ENCODE data around the gene SOST.

The SOST gene

GRCh38 chr17:43774304-43775250 lies 16.0 kb upstream of the SOST start:
- DNase-seq (ENCODE audit: low spot score) = no peak

- DNase-seq (ENCODE audit: low spot score) = no peak
Observed at GRCh38 chr17:43772877-43773648, 14.5 kb upstream of the SOST start.

- no peak for DNase-seq (ENCODE audit: low spot score)
Observed at GRCh38 chr17:43771463-43771862, 12.9 kb upstream of the SOST start.

- no peak for DNase-seq (ENCODE audit: low spot score)
Observed at GRCh38 chr17:43770957-43771356, 12.4 kb upstream of the SOST start.

- no peak for DNase-seq (ENCODE audit: low spot score)
Observed at GRCh38 chr17:43769859-43770258, 11.3 kb upstream of the SOST start.

GRCh38 chr17:43769426-43769825 lies 10.8 kb upstream of the SOST start:
- no peak for DNase-seq (ENCODE audit: low spot score)

GRCh38 chr17:43768943-43769342 lies 10.4 kb upstream of the SOST start:
- DNase-seq (ENCODE audit: low spot score) = no peak

GRCh38 chr17:43768382-43768781 lies 9.8 kb upstream of the SOST start:
- no peak for DNase-seq (ENCODE audit: low spot score)

GRCh38 chr17:43767713-43768059 lies 9.1 kb upstream of the SOST start:
- no peak for DNase-seq (ENCODE audit: low spot score)

GRCh38 chr17:43767053-43767712 lies 8.6 kb upstream of the SOST start:
- no peak for DNase-seq (ENCODE audit: low spot score)

- DNase-seq (ENCODE audit: low spot score) = peak; percentile 52
Observed at GRCh38 chr17:43766413-43767052, 7.9 kb upstream of the SOST start.

- peak; percentile 61 for DNase-seq (ENCODE audit: low spot score)
Observed at GRCh38 chr17:43760254-43760852, 1.8 kb upstream of the SOST start.

GRCh38 chr17:43759836-43760235 lies 1.2 kb upstream of the SOST start:
- DNase-seq (ENCODE audit: low spot score) = no peak

GRCh38 chr17:43758086-43758485 lies 505 bp downstream of the SOST start:
- no peak for DNase-seq (ENCODE audit: low spot score)

GRCh38 chr17:43757171-43757660 lies 1.4 kb downstream of the SOST start:
- no peak for DNase-seq (ENCODE audit: low spot score)

- no peak for DNase-seq (ENCODE audit: low spot score)
Observed at GRCh38 chr17:43756201-43756600, 2.4 kb downstream of the SOST start.

- DNase-seq (ENCODE audit: low spot score) = no peak
Observed at GRCh38 chr17:43755389-43755875, 3.2 kb downstream of the SOST start.

- DNase-seq (ENCODE audit: low spot score) = no peak
Observed at GRCh38 chr17:43754947-43755346, 3.6 kb downstream of the SOST start.

GRCh38 chr17:43753493-43754129 lies 5.0 kb downstream of the SOST start:
- DNase-seq (ENCODE audit: low spot score) = no peak

GRCh38 chr17:43750153-43750552 lies 8.4 kb downstream of the SOST start:
- no peak for DNase-seq (ENCODE audit: low spot score)

GRCh38 chr17:43745541-43745940 lies 13.1 kb downstream of the SOST start:
- no peak for DNase-seq (ENCODE audit: low spot score)
